ENCODE results near the gene CLCN5.

DNA sequence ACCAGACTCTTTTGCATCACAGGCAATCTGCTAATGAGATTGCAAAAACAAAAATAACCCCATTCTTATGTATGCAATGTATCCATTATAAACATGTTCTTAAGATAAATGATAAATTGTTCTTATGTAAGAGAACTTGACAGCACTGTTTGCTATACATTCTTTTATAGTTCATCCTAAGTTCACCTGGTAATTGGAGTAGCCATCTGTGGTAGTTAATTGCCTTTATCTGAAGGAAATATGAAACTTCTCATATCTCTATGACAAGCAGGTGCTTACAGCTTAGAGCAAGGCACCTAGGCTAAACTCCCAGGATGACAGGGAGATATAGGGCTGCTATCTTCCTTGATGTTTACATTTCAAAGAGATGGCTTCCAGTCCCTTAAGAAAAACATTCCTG is 21.3 kb upstream of the CLCN5 start:
- TF ChIP-seq, protein P1, sequence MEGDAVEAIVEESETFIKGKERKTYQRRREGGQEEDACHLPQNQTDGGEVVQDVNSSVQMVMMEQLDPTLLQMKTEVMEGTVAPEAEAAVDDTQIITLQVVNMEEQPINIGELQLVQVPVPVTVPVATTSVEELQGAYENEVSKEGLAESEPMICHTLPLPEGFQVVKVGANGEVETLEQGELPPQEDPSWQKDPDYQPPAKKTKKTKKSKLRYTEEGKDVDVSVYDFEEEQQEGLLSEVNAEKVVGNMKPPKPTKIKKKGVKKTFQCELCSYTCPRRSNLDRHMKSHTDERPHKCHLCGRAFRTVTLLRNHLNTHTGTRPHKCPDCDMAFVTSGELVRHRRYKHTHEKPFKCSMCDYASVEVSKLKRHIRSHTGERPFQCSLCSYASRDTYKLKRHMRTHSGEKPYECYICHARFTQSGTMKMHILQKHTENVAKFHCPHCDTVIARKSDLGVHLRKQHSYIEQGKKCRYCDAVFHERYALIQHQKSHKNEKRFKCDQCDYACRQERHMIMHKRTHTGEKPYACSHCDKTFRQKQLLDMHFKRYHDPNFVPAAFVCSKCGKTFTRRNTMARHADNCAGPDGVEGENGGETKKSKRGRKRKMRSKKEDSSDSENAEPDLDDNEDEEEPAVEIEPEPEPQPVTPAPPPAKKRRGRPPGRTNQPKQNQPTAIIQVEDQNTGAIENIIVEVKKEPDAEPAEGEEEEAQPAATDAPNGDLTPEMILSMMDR (IDR thresholded peaks at IDR 0.05): no peak
- TF ChIP-seq EP300 (IDR thresholded peaks at IDR 0.05) (no peak), POLR2A (IDR thresholded peaks at IDR 0.05; ENCODE audit: low read depth) (no peak), POLR2AphosphoS5 (IDR thresholded peaks at IDR 0.05) (no peak)

Measured in esophagus muscularis mucosa (tissue), 4 donors.